Stimulated activated CD4-positive, alpha-beta T cell treated with anti-CD3 and anti-CD28 coated beads, Interleukin-15, amount 100 ng/mL, for 1 hour (primary cell): ENCODE measurements around the gene NLRP13.

Experiments
- DNase-seq, 2 donors: peaks; one replicate each; pipeline ENCODE4 v3.0.0-alpha.2; 2020; ENCODE audit warnings: low read depth in 1 of 2, low spot score in 1 of 2

Gene NLRP13

GRCh38 chr19:55907286-55907685 is 24.9 kb downstream of the NLRP13 start:
- DNase-seq, result no peak

GRCh38 chr19:55902080-55902751 is 29.9 kb downstream of the NLRP13 start:
- no peak for DNase-seq

- DNase-seq, result no peak
Observed at GRCh38 chr19:55901369-55902079, 30.6 kb downstream of the NLRP13 start.

GRCh38 chr19:55898911-55899310 is 33.2 kb downstream of the NLRP13 start:
- no peak for DNase-seq

- no peak for DNase-seq
Observed at GRCh38 chr19:55882626-55883025, 49.5 kb downstream of the NLRP13 start.

GRCh38 chr19:55877211-55877610 is 54.9 kb downstream of the NLRP13 start:
- DNase-seq, result no peak

GRCh38 chr19:55870736-55871135 is 61.4 kb downstream of the NLRP13 start:
- no peak for DNase-seq

GRCh38 chr19:55867101-55867500 is 65.0 kb downstream of the NLRP13 start:
- DNase-seq, result no peak

GRCh38 chr19:55866521-55866920 is 65.6 kb downstream of the NLRP13 start:
- no peak for DNase-seq

- DNase-seq, result no peak
Observed at GRCh38 chr19:55858969-55859368, 73.2 kb downstream of the NLRP13 start.

- no peak for DNase-seq
Observed at GRCh38 chr19:55858401-55858800, 73.7 kb downstream of the NLRP13 start.

- no peak for DNase-seq
Observed at GRCh38 chr19:55857974-55858373, 74.2 kb downstream of the NLRP13 start.

GRCh38 chr19:55857149-55857548 is 75.0 kb downstream of the NLRP13 start:
- no peak for DNase-seq

- DNase-seq, result no peak
Observed at GRCh38 chr19:55855160-55855559, 77.0 kb downstream of the NLRP13 start.
